ENCODE data around the gene CLTC. TPM values are rescaled to one million over a fixed set of nuclear protein-coding genes. Genes with fewer than 3 reads are reported as not detected.

CLTC gene
- total RNA-seq, 1 experiment from 2014 or later: 206 TPM

- H3K4me1 ChIP-seq (replicated peaks; ENCODE audit: insufficient read depth): 0 out of 2 replicates have a peak, but pooled peaks cover 3% of the 10 kb centered on the region
- H3K4me2 ChIP-seq: no peak overlapping the region
- H3K4me3 ChIP-seq: no peak overlapping the region
- no peak overlapping the region for H2AFZ ChIP-seq
- H3K27me3 ChIP-seq (ENCODE audit: insufficient read depth, low read depth): no peaks in the 10 kb centered on the region
- H3F3A ChIP-seq (ENCODE audit: insufficient read depth, low read depth): peaks cover 34% of the 10 kb centered on the region
- H3K79me2 ChIP-seq (ENCODE audit: low read depth): peaks cover 100% of the 10 kb centered on the region
- H3K9me3 ChIP-seq (ENCODE audit: insufficient read depth, low read depth): no peaks in the 10 kb centered on the region
- no peak for DNase-seq
- ChIA-PET CTCF (no interaction called here), POLR2A (ENCODE audit: unreplicated experiment) (no interaction called here)
- no peak overlapping the region for H3K27ac ChIP-seq
- peaks cover 99% of the 10 kb centered on the region for H4K20me1 ChIP-seq (ENCODE audit: insufficient read depth)
- H3K36me3 ChIP-seq (ENCODE audit: low read depth): peaks cover 34% of the 10 kb centered on the region; the same call in 1 of the 2 replicates
- BruUV-seq (replicated peaks): no TSS peak
- TF ChIP-seq CTCF (conservative IDR thresholded peaks at IDR 0.05) (no peak), EZH2 (IDR thresholded peaks at IDR 0.05; ENCODE audit: low read depth) (no peak)
- intact Hi-C loops (cut with micrococcal nuclease; ENCODE audit: unreplicated experiment): no loop called here
- H3K9me2 ChIP-seq (ENCODE audit: insufficient read depth): no peaks in the 10 kb centered on the region
Observed at GRCh38 chr17:59631276-59631675, 11.6 kb downstream of the CLTC start.

GRCh38 chr17:59632398-59632797 is 12.7 kb downstream of the CLTC start:
- Histone ChIP-seq H3K4me3 (no peak overlapping the region), H3K36me3 (ENCODE audit: low read depth) (peaks cover 32% of the 10 kb centered on the region; the same call in 1 of the 2 replicates), H3K27ac (no peak overlapping the region), H3K9me3 (ENCODE audit: insufficient read depth, low read depth) (no peaks in the 10 kb centered on the region), H4K20me1 (ENCODE audit: insufficient read depth) (peaks cover 98% of the 10 kb centered on the region), H2AFZ (no peak overlapping the region), H3K27me3 (ENCODE audit: insufficient read depth, low read depth) (no peaks in the 10 kb centered on the region), H3K79me2 (ENCODE audit: low read depth) (peaks cover 99% of the 10 kb centered on the region), H3K9me2 (ENCODE audit: insufficient read depth) (no peaks in the 10 kb centered on the region), H3F3A (ENCODE audit: insufficient read depth, low read depth) (peaks cover 34% of the 10 kb centered on the region), H3K4me1 (replicated peaks; ENCODE audit: insufficient read depth) (0 out of 2 replicates have a peak, but pooled peaks cover 3% of the 10 kb centered on the region), H3K4me2 (no peak overlapping the region)
- ChIA-PET CTCF (interaction anchor here (0.6 kb wide), 1 partner anchor 1017 kb away, joined by 5 read pairs; no protein-coding TSS in a partner anchor), POLR2A (ENCODE audit: unreplicated experiment) (interaction anchor here (0.7 kb wide), 1 partner anchor 11 kb away, joined by 12 read pairs; no protein-coding TSS in a partner anchor)
- DNase-seq: no peak
- no TSS peak for BruUV-seq (replicated peaks)
- intact Hi-C loops (cut with micrococcal nuclease; ENCODE audit: unreplicated experiment): no loop called here
- TF ChIP-seq EZH2 (IDR thresholded peaks at IDR 0.05; ENCODE audit: low read depth) (no peak), CTCF (conservative IDR thresholded peaks at IDR 0.05) (no peak)

- Histone ChIP-seq H3K9me2 (ENCODE audit: insufficient read depth) (no peaks in the 10 kb centered on the region), H3K27me3 (ENCODE audit: insufficient read depth, low read depth) (no peaks in the 10 kb centered on the region), H3K4me1 (replicated peaks; ENCODE audit: insufficient read depth) (0 out of 2 replicates have a peak, but pooled peaks cover 10% of the 10 kb centered on the region), H2AFZ (no peak overlapping the region), H3K36me3 (ENCODE audit: low read depth) (peaks cover 21% of the 10 kb centered on the region; the same call in 1 of the 2 replicates), H3K4me3 (no peak overlapping the region), H3K4me2 (no peak overlapping the region), H4K20me1 (ENCODE audit: insufficient read depth) (peaks cover 98% of the 10 kb centered on the region), H3K27ac (no peak overlapping the region), H3F3A (ENCODE audit: insufficient read depth, low read depth) (peaks cover 28% of the 10 kb centered on the region), H3K79me2 (ENCODE audit: low read depth) (peaks cover 99% of the 10 kb centered on the region), H3K9me3 (ENCODE audit: insufficient read depth, low read depth) (no peaks in the 10 kb centered on the region)
- no peak for DNase-seq
- ChIA-PET CTCF (no interaction called here), POLR2A (ENCODE audit: unreplicated experiment) (no interaction called here)
- TF ChIP-seq CTCF (conservative IDR thresholded peaks at IDR 0.05): no peak
- TF ChIP-seq EZH2 (IDR thresholded peaks at IDR 0.05; ENCODE audit: low read depth): no peak
- intact Hi-C loops (cut with micrococcal nuclease; ENCODE audit: unreplicated experiment): no loop called here
- no TSS peak for BruUV-seq (replicated peaks)
Observed at GRCh38 chr17:59633658-59634359, 14.1 kb downstream of the CLTC start.
